GM21619 (cell line): ENCODE measurements around the gene BUD31.
"Not testable (repeated sequence)": the region's sequence is repeated elsewhere in the genome, so short reads cannot be mapped to it uniquely, and the experiment has no call there.

ENCODE experiments used
- ATAC-seq: cut with Tn5 transposase; IDR thresholded peaks from one replicate; pipeline ENCODE4 v1.9.1; 2021; ENCODE audit not compliant: unreplicated experiment

BUD31 gene

GRCh38 chr7:99408379-99409191, at the start of gene BUD31, which contains the start of gene PDAP1:
Gene BUD31 (plus strand): TSS chr7:99408969. CDS start chr7:99411093, 2,124 bp downstream.
Gene PDAP1 (minus strand): TSS chr7:99408597. CDS start chr7:99408548, 49 bp downstream.
- peak; percentile 80 for ATAC-seq

GRCh38 chr7:99359465-99360154, 49.2 kb upstream of the BUD31 start:
- ATAC-seq, result no peak

GRCh38 chr7:99362801-99363200, 46.0 kb upstream of the BUD31 start:
- ATAC-seq, result no peak

GRCh38 chr7:99363286-99363685, 45.5 kb upstream of the BUD31 start:
- ATAC-seq, result no peak

- no peak for ATAC-seq
Measured at GRCh38 chr7:99365318-99366141, 43.2 kb upstream of the BUD31 start.

- no peak for ATAC-seq
Measured at GRCh38 chr7:99366646-99367045, 42.1 kb upstream of the BUD31 start.

GRCh38 chr7:99368750-99369389, 39.9 kb upstream of the BUD31 start:
- ATAC-seq, result no peak

- ATAC-seq, result no peak
Measured at GRCh38 chr7:99369767-99370391, 38.9 kb upstream of the BUD31 start.

GRCh38 chr7:99371376-99371920, 37.3 kb upstream of the BUD31 start:
- no peak for ATAC-seq

- no peak for ATAC-seq
Measured at GRCh38 chr7:99372275-99373090, 36.3 kb upstream of the BUD31 start.

GRCh38 chr7:99373091-99374066, 35.4 kb upstream of the BUD31 start:
- ATAC-seq, result no peak

- ATAC-seq, result peak; percentile 46
Measured at GRCh38 chr7:99374111-99375064, 34.4 kb upstream of the BUD31 start, which contains the start of gene ARPC1B. Gene ARPC1B (plus strand): TSS chr7:99374730. CDS start chr7:99385715, 10,985 bp downstream.

GRCh38 chr7:99375070-99375807, 33.5 kb upstream of the BUD31 start:
- ATAC-seq, result peak; percentile 40

- no peak for ATAC-seq
Measured at GRCh38 chr7:99379043-99379577, 29.7 kb upstream of the BUD31 start.

- ATAC-seq, result not testable (repeated sequence)
Measured at GRCh38 chr7:99379693-99380031, 29.1 kb upstream of the BUD31 start.
